Right atrium auricular region (tissue), 2 donors: ENCODE results near the gene CCN2. TPM values are rescaled to one million over a fixed set of nuclear protein-coding genes. Genes with fewer than 3 reads are reported as not detected.

Experiments
- DNase-seq: peaks from one replicate; pipeline ENCODE4 v3.0.0-alpha.2; 2019; ENCODE audit warnings: low spot score
- H3K27ac ChIP-seq, 2 donors: fragments of 200-600 bp; sonication (generic); 1 replicate in 1 of 2; 2 replicates in 1 of 2; pipeline ENCODE4 v1.5.1; 2016 to 2019
- H3K27me3 ChIP-seq, 2 donors: fragments of 200-600 bp; sonication (generic); one replicate each; pipeline versions ENCODE4 v1.5.1 to v1.6.0; 2017 to 2019
- H3K36me3 ChIP-seq: fragments of 200-600 bp; sonication (generic); one replicate; pipeline ENCODE4 v1.5.1; 2016
- H3K4me1 ChIP-seq, 2 donors: fragments of 200-600 bp; sonication (generic); one replicate each; pipeline versions ENCODE4 v1.5.1 to v1.6.0; 2017 to 2019
- H3K4me3 ChIP-seq, 2 donors: fragments of 200-600 bp; sonication (generic); 1 replicate in 1 of 2; 2 replicates in 1 of 2; pipeline ENCODE4 v1.5.1; 2017 to 2019; ENCODE audit warnings: mild to moderate bottlenecking in 1 of 2, moderate library complexity in 1 of 2
- H3K9me3 ChIP-seq, 2 donors: fragments of 200-600 bp; sonication (generic); one replicate each; pipeline ENCODE4 v1.5.1; 2019
- total RNA-seq, 2 donors: library from RNA; depleted of rRNA; stranded (reverse); fragments of >200 nt; gene quantifications; one replicate each; pipeline ENCODE4 v1.1.0, GENCODE V29; 2016
- TF ChIP-seq, protein P1 (sequence below), 2 donors: fragments of 200-600 bp; sonication (generic); IDR thresholded peaks; one replicate each; pipeline ENCODE4 v1.5.1; 2019; ENCODE audit warnings: antibody characterized with exemption in 2 of 2

CCN2 gene
- total RNA-seq, 2 donors from 2014 or later: 203 to 356 TPM

DNA sequence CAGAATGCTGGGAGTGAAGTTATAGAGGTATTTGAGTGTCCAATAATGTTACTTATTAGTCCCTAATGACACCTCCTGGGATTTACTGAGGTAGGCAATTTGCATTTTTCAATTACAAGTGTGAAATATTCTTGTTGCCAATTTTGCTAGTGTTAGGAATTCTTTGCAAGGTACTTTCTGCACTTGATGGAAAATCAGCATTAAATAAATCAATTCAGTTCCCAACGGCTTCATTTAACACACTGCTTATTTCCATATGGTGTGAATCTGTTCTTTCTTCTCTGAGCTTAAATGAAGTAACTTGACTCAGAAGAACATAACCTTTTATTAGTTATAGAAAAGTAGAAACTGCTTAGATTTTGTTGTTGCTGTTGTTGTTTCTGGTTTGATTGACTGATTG lies 21.2 kb downstream of the CCN2 start:
- no peaks in the 10 kb centered on the region for H3K4me1 ChIP-seq
- no peak for DNase-seq
- no peaks in the 10 kb centered on the region for H3K36me3 ChIP-seq
- no peak overlapping the region for H3K27ac ChIP-seq
- TF ChIP-seq, protein P1, sequence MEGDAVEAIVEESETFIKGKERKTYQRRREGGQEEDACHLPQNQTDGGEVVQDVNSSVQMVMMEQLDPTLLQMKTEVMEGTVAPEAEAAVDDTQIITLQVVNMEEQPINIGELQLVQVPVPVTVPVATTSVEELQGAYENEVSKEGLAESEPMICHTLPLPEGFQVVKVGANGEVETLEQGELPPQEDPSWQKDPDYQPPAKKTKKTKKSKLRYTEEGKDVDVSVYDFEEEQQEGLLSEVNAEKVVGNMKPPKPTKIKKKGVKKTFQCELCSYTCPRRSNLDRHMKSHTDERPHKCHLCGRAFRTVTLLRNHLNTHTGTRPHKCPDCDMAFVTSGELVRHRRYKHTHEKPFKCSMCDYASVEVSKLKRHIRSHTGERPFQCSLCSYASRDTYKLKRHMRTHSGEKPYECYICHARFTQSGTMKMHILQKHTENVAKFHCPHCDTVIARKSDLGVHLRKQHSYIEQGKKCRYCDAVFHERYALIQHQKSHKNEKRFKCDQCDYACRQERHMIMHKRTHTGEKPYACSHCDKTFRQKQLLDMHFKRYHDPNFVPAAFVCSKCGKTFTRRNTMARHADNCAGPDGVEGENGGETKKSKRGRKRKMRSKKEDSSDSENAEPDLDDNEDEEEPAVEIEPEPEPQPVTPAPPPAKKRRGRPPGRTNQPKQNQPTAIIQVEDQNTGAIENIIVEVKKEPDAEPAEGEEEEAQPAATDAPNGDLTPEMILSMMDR (IDR thresholded peaks at IDR 0.05): no peak
- H3K9me3 ChIP-seq: no peaks in the 10 kb centered on the region
- no peaks in the 10 kb centered on the region for H3K27me3 ChIP-seq
- H3K4me3 ChIP-seq: no peak overlapping the region

DNA sequence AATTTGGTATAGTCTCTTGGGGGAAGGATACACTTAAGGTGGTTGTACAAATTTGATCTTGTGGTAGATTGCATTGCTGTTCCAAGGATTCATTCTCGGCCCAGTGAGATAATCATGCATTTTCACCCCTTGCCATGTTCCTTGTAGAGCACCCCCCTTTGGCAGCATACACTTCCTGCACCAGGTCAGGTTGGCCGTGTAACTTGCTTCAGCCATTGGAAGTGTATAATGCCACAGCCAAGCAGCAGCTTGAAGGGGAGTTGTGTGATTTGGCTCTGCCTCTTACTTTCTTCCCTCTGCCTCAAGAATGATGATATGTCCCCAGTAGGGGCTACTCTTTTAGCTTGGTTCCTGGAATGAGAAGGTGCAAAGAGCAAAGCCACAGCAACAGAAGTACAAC lies 21.9 kb downstream of the CCN2 start:
- DNase-seq: no peak
- Histone ChIP-seq H3K9me3 (no peaks in the 10 kb centered on the region), H3K36me3 (no peaks in the 10 kb centered on the region), H3K4me1 (no peaks in the 10 kb centered on the region), H3K27ac (no peak overlapping the region), H3K27me3 (no peaks in the 10 kb centered on the region), H3K4me3 (no peak overlapping the region)
- TF ChIP-seq, protein P1 (IDR thresholded peaks at IDR 0.05): no peak

DNA sequence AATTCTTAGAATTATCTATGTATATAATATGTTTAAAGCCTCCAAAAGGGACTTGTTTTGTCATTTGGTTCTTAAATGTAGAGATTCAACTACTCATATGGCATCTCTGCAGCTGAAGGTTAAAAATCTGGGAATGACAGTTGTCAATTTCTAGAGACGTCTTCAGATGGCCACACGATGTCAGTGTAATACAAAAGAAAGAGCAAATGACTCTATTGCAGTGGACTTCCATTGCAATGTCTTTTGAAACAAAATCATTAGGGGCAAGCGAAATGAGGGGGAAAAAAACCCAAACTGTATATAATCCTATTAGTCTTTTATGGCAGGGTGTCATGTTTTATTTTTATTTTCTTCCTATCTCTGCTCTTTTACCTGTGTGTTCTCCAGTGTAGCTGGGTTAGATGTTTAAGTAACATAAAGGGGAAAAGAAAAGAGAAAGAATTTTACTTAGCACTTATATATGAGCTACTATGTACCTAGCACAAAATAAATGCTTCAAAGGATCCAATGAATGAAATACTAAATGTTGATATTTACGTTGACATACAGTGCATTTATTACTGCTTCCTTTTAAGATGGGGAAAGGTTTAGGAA lies 26.2 kb downstream of the CCN2 start:
- H3K4me3 ChIP-seq: no peak overlapping the region
- TF ChIP-seq, protein P1 (IDR thresholded peaks at IDR 0.05): peak; percentile 46 to 80
- no peaks in the 10 kb centered on the region for H3K27me3 ChIP-seq
- no peak for DNase-seq
- H3K27ac ChIP-seq: no peak overlapping the region
- no peaks in the 10 kb centered on the region for H3K36me3 ChIP-seq
- H3K9me3 ChIP-seq: peaks cover 0 to 16% of the 10 kb centered on the region in 2 donors
- H3K4me1 ChIP-seq: no peaks in the 10 kb centered on the region

DNA sequence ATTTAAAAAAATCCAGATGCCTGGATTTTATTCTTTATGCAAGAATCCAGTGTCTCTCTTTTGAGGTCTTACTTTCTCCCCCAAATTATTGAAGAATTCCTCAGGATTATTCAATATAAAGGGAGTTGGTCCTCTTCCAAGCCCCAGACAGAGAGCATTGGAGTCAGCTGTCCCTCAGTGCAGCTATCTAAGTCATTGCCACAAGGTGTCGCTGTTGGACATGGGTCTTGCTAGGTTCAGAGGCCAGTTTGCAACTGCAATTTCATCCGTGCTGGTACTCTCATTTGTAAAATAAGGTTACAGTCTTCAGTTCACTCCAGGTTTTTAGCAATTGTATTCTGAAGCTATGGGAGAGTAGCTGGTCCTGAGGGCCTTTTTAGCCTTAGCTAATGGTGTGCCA lies 27.8 kb downstream of the CCN2 start:
- Histone ChIP-seq H3K27me3 (no peaks in the 10 kb centered on the region), H3K4me1 (no peaks in the 10 kb centered on the region), H3K9me3 (peaks cover 0 to 16% of the 10 kb centered on the region in 2 donors), H3K4me3 (no peak overlapping the region), H3K27ac (no peak overlapping the region), H3K36me3 (no peaks in the 10 kb centered on the region)
- no peak for DNase-seq
- TF ChIP-seq, protein P1 (IDR thresholded peaks at IDR 0.05): peak in 1 of 2 donors; percentile 65

DNA sequence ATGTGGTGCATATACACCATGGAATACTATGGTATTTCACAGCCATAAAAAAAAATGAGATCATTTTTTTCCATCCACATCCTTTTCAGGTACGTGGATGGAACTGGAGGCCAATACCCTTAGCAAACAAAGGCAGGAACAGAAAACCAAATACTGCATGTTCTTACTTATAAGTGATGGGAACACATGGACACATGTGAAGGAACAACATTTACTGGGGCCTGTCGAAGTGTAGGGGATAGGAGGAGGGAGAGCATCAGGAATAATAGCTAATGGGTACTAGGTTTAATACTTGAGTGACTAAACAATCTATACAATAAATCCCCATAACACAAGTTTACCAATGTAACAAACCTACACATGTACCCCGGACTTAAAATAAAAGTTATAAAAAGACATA lies 30.5 kb downstream of the CCN2 start:
- Histone ChIP-seq H3K36me3 (no peaks in the 10 kb centered on the region), H3K4me3 (no peak overlapping the region), H3K27me3 (no peaks in the 10 kb centered on the region)

More for the DNA sequence above, 30.5 kb downstream of the CCN2 start:
- no peak overlapping the region for H3K27ac ChIP-seq
- DNase-seq: no peak
- peaks cover 0 to 16% of the 10 kb centered on the region in 2 donors for H3K9me3 ChIP-seq
- TF ChIP-seq, protein P1 (IDR thresholded peaks at IDR 0.05): no peak
- no peaks in the 10 kb centered on the region for H3K4me1 ChIP-seq
